ENCODE measurements around the gene LRRC1. TPM values are rescaled to one million over a fixed set of nuclear protein-coding genes. Genes with fewer than 3 reads are reported as not detected.

LRRC1 gene
- total RNA-seq, 4 donors from 2014 or later = 39.0 to 62.5 (median 52.2) TPM

GRCh38 chr6:53828215-53828614 is 33.4 kb downstream of the LRRC1 start:
- no peak overlapping the region for H3K4me3 ChIP-seq (ENCODE audit: low read depth, poor library complexity, severe bottlenecking)
- WGBS, 2 donors = 27% methylated on average over 2 of the region's 2 CpGs
- TF ChIP-seq CTCF (IDR thresholded peaks at IDR 0.05) (no peak), POLR2A (IDR thresholded peaks at IDR 0.05) (no peak)
- no peak for DNase-seq (ENCODE audit: low spot score in 2 of 2)
- intact Hi-C loops (cut with DNase I; ENCODE audit: low total_unique reads) = no loop called here

GRCh38 chr6:53828966-53829697 is 34.3 kb downstream of the LRRC1 start:
- whole genome bisulfite sequencing, 2 donors = 67 to 72% methylated on average over 3 of the region's 3 CpGs
- no peak for DNase-seq (ENCODE audit: low spot score in 2 of 2)
- intact Hi-C loops (cut with DNase I; ENCODE audit: low total_unique reads) = no loop called here
- TF ChIP-seq CTCF (IDR thresholded peaks at IDR 0.05) (no peak), POLR2A (IDR thresholded peaks at IDR 0.05) (no peak)
- H3K4me3 ChIP-seq (ENCODE audit: low read depth, poor library complexity, severe bottlenecking) = no peak overlapping the region

GRCh38 chr6:53829698-53830221 is 35.0 kb downstream of the LRRC1 start:
- no peak for DNase-seq (ENCODE audit: low spot score in 2 of 2)
- no peak overlapping the region for H3K4me3 ChIP-seq (ENCODE audit: low read depth, poor library complexity, severe bottlenecking)
- intact Hi-C loops (cut with DNase I; ENCODE audit: low total_unique reads) = no loop called here
- 69% methylated on average over 5 of the region's 5 CpGs for WGBS, 2 donors
- TF ChIP-seq CTCF (IDR thresholded peaks at IDR 0.05) (no peak), POLR2A (IDR thresholded peaks at IDR 0.05) (no peak)

- 24 to 31% methylated on average over 1 of the region's 1 CpG for WGBS, 2 donors
- intact Hi-C loops (cut with DNase I; ENCODE audit: low total_unique reads) = no loop called here
- no peak for TF ChIP-seq POLR2A (IDR thresholded peaks at IDR 0.05)
- TF ChIP-seq CTCF (IDR thresholded peaks at IDR 0.05) = no peak
- DNase-seq (ENCODE audit: low spot score in 2 of 2) = no peak
- H3K4me3 ChIP-seq (ENCODE audit: low read depth, poor library complexity, severe bottlenecking) = no peak overlapping the region
These were observed 35.6 kb downstream of the LRRC1 start for GRCh38 chr6:53830366-53830765.

GRCh38 chr6:53831081-53831869 is 36.5 kb downstream of the LRRC1 start:
- no peak for DNase-seq (ENCODE audit: low spot score in 2 of 2)
- TF ChIP-seq CTCF (IDR thresholded peaks at IDR 0.05) = no peak
- no peak for TF ChIP-seq POLR2A (IDR thresholded peaks at IDR 0.05)
- H3K4me3 ChIP-seq (ENCODE audit: low read depth, poor library complexity, severe bottlenecking) = no peak overlapping the region
- intact Hi-C loops (cut with DNase I; ENCODE audit: low total_unique reads) = no loop called here
- 90 to 93% methylated on average over 5 of the region's 5 CpGs for WGBS, 2 donors
